Esophagus muscularis mucosa (tissue), 3 donors: ENCODE measurements around the gene TNNT1.

Experiments
- CTCF ChIP-seq, 3 experiments: fragments of 200-600 bp in 2 of 3; fragments of 450-650 bp in 1 of 3; sonication (generic) in 2 of 3; IDR thresholded peaks; one replicate each; pipeline ENCODE4 v1.5.1; 2017 to 2019; ENCODE audit warnings: antibody characterized with exemption in 3 of 3, mild to moderate bottlenecking in 2 of 3, moderate library complexity in 1 of 3
- POLR2A ChIP-seq: fragments of 450-650 bp; IDR thresholded peaks from one replicate; pipeline ENCODE4 v1.6.1; 2017; ENCODE audit warnings: antibody characterized with exemption, moderate library complexity, mild to moderate bottlenecking, low read depth
- POLR2AphosphoS5 ChIP-seq, 2 donors: sonication (generic); formaldehyde crosslinking; IDR thresholded peaks; one replicate each; pipeline ENCODE4 v1.6.1; 2017; ENCODE audit warnings: antibody characterized with exemption in 2 of 2

DNA sequence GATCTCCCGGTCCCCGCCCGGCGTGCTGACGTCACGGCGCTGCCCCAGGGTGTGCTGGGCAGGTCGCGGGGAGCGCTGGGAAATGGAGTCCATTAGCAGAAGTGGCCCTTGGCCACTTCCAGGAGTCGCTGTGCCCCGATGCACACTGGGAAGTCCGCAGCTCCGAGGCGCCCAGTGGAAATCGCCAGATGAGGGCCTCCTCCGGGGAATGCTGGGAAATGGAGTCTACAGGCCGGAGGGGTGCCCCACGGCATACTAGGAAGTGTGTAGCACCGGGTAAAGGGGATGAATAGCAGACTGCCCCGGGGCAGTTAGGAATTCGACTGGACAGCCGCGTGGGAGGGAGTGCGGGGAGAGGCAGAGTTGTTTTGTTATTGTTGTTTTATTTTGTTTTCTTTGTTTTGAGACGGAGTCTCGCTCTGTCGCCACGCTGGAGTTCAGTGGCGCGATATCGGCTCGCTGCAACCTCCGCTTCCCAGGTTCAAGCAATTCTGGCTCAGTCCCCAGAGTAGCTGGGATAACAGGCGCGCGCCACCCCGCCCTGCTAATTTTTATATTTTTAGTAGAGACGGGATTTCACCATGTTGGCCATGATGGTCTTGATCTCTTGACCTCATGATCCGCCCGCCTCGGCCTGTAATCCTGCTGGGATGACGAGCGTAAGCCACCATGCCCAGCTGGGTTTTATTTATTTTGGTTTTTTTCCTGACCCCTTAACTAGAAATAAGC, 31.2 kb downstream of the TNNT1 start:
- TF ChIP-seq CTCF (IDR thresholded peaks at IDR 0.05) = peak in 1 of 3 experiments; percentile 41
- TF ChIP-seq POLR2AphosphoS5 (IDR thresholded peaks at IDR 0.05) = peak; percentile 79 to 99
- TF ChIP-seq POLR2A = no peak
